ENCODE measurements around the gene EPHA3. TPM values are rescaled to one million over a fixed set of nuclear protein-coding genes. Genes with fewer than 3 reads are reported as not detected.

EPHA3 gene
- not detected for total RNA-seq

- peak within 1 kb of the TSS; percentile 59 for H3K4me3 Mint-ChIP-seq
- H3K27ac Mint-ChIP-seq = no peak within 1 kb of the TSS
- intact Hi-C loops (cut with micrococcal nuclease) = no loop called here
- ChIA-PET CTCF (no interaction called here), POLR2A (no interaction called here)
- peaks cover 15% of the 10 kb centered on the region for H3K27me3 Mint-ChIP-seq
- DNase-seq = peak; percentile 64
- H3K9me3 Mint-ChIP-seq = no peaks in the 10 kb centered on the region
- H3K36me3 Mint-ChIP-seq = no peaks in the 10 kb centered on the region
- peaks cover 17% of the 10 kb centered on the region for H3K4me1 Mint-ChIP-seq (ENCODE audit: low read depth)
Observed at GRCh38 chr3:89107461-89108290, at the start of gene EPHA3. Gene EPHA3 (plus strand): TSS chr3:89107621. CDS start chr3:89107749, 128 bp downstream.

- CTCF ChIA-PET = no interaction called here
- Mint-ChIP-seq H3K27ac (no peak overlapping the region), H3K27me3 (no peaks in the 10 kb centered on the region), H3K9me3 (peaks cover 2% of the 10 kb centered on the region), H3K4me1 (ENCODE audit: low read depth) (no peaks in the 10 kb centered on the region), H3K4me3 (no peak overlapping the region), H3K36me3 (no peaks in the 10 kb centered on the region)
- intact Hi-C loops (cut with micrococcal nuclease) = no loop called here
- POLR2A ChIA-PET = no interaction called here
- DNase-seq = no peak
Observed at GRCh38 chr3:89058371-89058770, 49.0 kb upstream of the EPHA3 start.

GRCh38 chr3:89059211-89059925 is 48.1 kb upstream of the EPHA3 start:
- intact Hi-C loops (cut with micrococcal nuclease) = no loop called here
- no peaks in the 10 kb centered on the region for H3K36me3 Mint-ChIP-seq
- no peak overlapping the region for H3K4me3 Mint-ChIP-seq
- no peaks in the 10 kb centered on the region for H3K9me3 Mint-ChIP-seq
- DNase-seq = no peak
- H3K4me1 Mint-ChIP-seq (ENCODE audit: low read depth) = no peaks in the 10 kb centered on the region
- CTCF ChIA-PET = no interaction called here
- no peak overlapping the region for H3K27ac Mint-ChIP-seq
- no peaks in the 10 kb centered on the region for H3K27me3 Mint-ChIP-seq
- POLR2A ChIA-PET = no interaction called here

DNA sequence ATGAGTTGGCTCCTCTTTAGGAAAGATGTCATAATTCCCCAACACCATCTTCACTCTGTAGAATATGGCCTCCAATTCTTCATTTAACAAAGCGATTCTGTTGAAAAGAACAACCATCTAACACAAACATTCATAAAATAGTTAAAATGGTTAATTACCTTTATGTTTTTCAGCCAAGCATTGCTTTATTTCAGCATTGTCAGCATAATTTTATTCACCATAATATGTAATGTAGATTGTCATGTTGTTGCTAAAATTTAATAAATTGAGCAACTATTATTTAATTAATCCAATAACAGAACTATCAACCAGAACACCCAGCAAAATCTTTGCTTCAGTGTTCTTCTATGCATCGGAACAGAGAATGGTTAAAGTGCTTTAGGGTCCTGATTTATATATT is 46.2 kb upstream of the EPHA3 start:
- CTCF ChIA-PET = no interaction called here
- intact Hi-C loops (cut with micrococcal nuclease) = no loop called here
- DNase-seq = no peak
- Mint-ChIP-seq H3K9me3 (no peaks in the 10 kb centered on the region), H3K4me3 (no peak overlapping the region), H3K4me1 (ENCODE audit: low read depth) (no peaks in the 10 kb centered on the region), H3K27ac (no peak overlapping the region), H3K27me3 (no peaks in the 10 kb centered on the region), H3K36me3 (no peaks in the 10 kb centered on the region)
- POLR2A ChIA-PET = no interaction called here

GRCh38 chr3:89067736-89068135 is 39.7 kb upstream of the EPHA3 start:
- Mint-ChIP-seq H3K4me3 (no peak overlapping the region), H3K27me3 (no peaks in the 10 kb centered on the region), H3K4me1 (ENCODE audit: low read depth) (no peaks in the 10 kb centered on the region), H3K36me3 (no peaks in the 10 kb centered on the region), H3K9me3 (no peaks in the 10 kb centered on the region), H3K27ac (no peak overlapping the region)
- DNase-seq = no peak
- intact Hi-C loops (cut with micrococcal nuclease) = no loop called here
- CTCF ChIA-PET = no interaction called here
- POLR2A ChIA-PET = no interaction called here

GRCh38 chr3:89072642-89073041 is 34.8 kb upstream of the EPHA3 start:
- H3K36me3 Mint-ChIP-seq = no peaks in the 10 kb centered on the region
- peaks cover 16% of the 10 kb centered on the region for H3K9me3 Mint-ChIP-seq
- no peaks in the 10 kb centered on the region for H3K4me1 Mint-ChIP-seq (ENCODE audit: low read depth)
- H3K27ac Mint-ChIP-seq = no peak overlapping the region
- H3K4me3 Mint-ChIP-seq = no peak overlapping the region
- CTCF ChIA-PET = no interaction called here
- DNase-seq = no peak
- no peaks in the 10 kb centered on the region for H3K27me3 Mint-ChIP-seq
- intact Hi-C loops (cut with micrococcal nuclease) = loop anchor here (5.0 kb wide), 1 partner anchor 355 kb away; no protein-coding TSS in a partner anchor
- POLR2A ChIA-PET = no interaction called here

GRCh38 chr3:89079944-89080343 is 27.5 kb upstream of the EPHA3 start:
- Mint-ChIP-seq H3K4me3 (no peak overlapping the region), H3K9me3 (peaks cover 8% of the 10 kb centered on the region), H3K4me1 (ENCODE audit: low read depth) (no peaks in the 10 kb centered on the region), H3K27me3 (no peaks in the 10 kb centered on the region), H3K36me3 (no peaks in the 10 kb centered on the region), H3K27ac (no peak overlapping the region)
- ChIA-PET POLR2A (no interaction called here), CTCF (no interaction called here)
- intact Hi-C loops (cut with micrococcal nuclease) = no loop called here
- DNase-seq = no peak

DNA sequence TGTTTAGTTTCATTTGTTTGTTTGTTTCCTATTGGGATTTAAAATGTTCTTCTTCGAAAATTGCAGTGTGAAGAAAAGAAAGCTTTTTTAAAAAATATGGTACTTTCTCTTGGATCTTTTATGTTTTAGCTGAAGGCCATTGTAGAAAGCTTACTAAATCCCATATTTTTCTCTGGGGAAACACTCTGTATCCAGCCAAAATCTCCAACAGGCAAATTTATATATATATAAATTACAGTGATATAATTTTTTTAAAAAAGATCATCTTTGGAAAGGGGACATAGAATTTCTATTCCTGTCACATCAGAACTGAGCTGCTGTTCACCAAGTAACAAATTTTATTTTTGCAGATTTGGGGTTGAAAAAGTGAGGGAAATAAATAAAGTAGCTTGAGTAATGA is 19.6 kb upstream of the EPHA3 start:
- no peaks in the 10 kb centered on the region for H3K9me3 Mint-ChIP-seq
- no peak overlapping the region for H3K27ac Mint-ChIP-seq
- intact Hi-C loops (cut with micrococcal nuclease) = no loop called here
- H3K36me3 Mint-ChIP-seq = no peaks in the 10 kb centered on the region
- DNase-seq = no peak
- H3K27me3 Mint-ChIP-seq = no peaks in the 10 kb centered on the region
- ChIA-PET CTCF (no interaction called here), POLR2A (no interaction called here)
- no peaks in the 10 kb centered on the region for H3K4me1 Mint-ChIP-seq (ENCODE audit: low read depth)
- no peak overlapping the region for H3K4me3 Mint-ChIP-seq

GRCh38 chr3:89098173-89098572 is 9.2 kb upstream of the EPHA3 start:
- Mint-ChIP-seq H3K9me3 (no peaks in the 10 kb centered on the region), H3K4me3 (no peak overlapping the region), H3K4me1 (ENCODE audit: low read depth) (no peaks in the 10 kb centered on the region), H3K36me3 (no peaks in the 10 kb centered on the region), H3K27me3 (no peaks in the 10 kb centered on the region), H3K27ac (no peak overlapping the region)
- intact Hi-C loops (cut with micrococcal nuclease) = no loop called here
- DNase-seq = no peak
- ChIA-PET CTCF (no interaction called here), POLR2A (no interaction called here)

GRCh38 chr3:89098964-89099585 is 8.3 kb upstream of the EPHA3 start:
- ChIA-PET POLR2A (no interaction called here), CTCF (interaction anchor here (0.7 to 1.1 kb wide), 2 partner anchors 12 to 880 kb away, joined by 3 to 4 read pairs; no protein-coding TSS in a partner anchor)
- Mint-ChIP-seq H3K27ac (no peak overlapping the region), H3K4me3 (no peak overlapping the region), H3K9me3 (no peaks in the 10 kb centered on the region), H3K27me3 (no peaks in the 10 kb centered on the region), H3K36me3 (no peaks in the 10 kb centered on the region), H3K4me1 (ENCODE audit: low read depth) (no peaks in the 10 kb centered on the region)
- intact Hi-C loops (cut with micrococcal nuclease) = loop anchor here (1.0 kb wide), 2 partner anchors 880 to 896 kb away; no protein-coding TSS in a partner anchor
- DNase-seq = peak; percentile 42

DNA sequence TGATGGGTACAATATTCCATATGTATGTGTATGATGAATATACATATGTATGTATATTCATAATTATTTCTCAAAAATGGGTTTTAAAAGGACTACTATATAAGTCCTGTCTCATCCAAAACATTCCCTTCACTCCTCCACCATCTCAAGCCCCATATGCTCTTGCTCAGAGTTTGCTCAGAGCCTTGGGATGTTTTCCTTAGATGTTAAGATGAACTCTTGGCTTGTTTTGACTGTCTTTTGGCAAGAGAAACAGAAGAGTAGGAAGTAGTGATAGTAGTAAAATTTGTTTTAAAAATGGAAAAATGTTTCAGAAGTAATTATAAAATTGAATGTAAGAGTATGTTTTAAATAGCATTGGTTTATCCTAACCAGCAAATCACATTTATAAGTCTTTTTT is 6.2 kb upstream of the EPHA3 start:
- DNase-seq = no peak
- POLR2A ChIA-PET = no interaction called here
- CTCF ChIA-PET = no interaction called here
- Mint-ChIP-seq H3K4me3 (no peak overlapping the region), H3K36me3 (no peaks in the 10 kb centered on the region), H3K27ac (no peak overlapping the region), H3K9me3 (no peaks in the 10 kb centered on the region), H3K27me3 (no peaks in the 10 kb centered on the region), H3K4me1 (ENCODE audit: low read depth) (no peaks in the 10 kb centered on the region)
- intact Hi-C loops (cut with micrococcal nuclease) = no loop called here

DNA sequence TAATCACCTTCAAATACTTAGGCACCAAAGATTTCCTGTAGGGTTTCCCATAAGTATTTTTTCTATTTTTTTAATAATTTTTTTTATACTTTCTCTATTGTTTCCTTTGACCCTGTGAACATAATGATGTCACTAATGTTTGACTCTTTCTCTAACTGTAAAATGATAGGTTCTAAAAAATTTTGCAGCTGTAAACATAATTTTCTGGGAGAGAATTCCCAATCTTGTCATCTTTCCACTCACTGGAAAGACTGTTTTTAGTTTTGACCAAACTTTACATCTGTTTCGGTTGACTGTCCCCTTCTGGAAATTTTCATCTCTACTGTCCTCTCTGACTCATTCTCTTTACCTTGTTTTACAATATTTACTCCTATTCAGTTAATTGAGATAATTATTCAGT is 5.5 kb upstream of the EPHA3 start:
- no peak overlapping the region for H3K27ac Mint-ChIP-seq
- H3K36me3 Mint-ChIP-seq = no peaks in the 10 kb centered on the region
- intact Hi-C loops (cut with micrococcal nuclease) = no loop called here
- H3K27me3 Mint-ChIP-seq = peaks cover 4% of the 10 kb centered on the region
- peaks cover 5% of the 10 kb centered on the region for H3K4me1 Mint-ChIP-seq (ENCODE audit: low read depth)
- DNase-seq = no peak
- H3K9me3 Mint-ChIP-seq = no peaks in the 10 kb centered on the region
- POLR2A ChIA-PET = no interaction called here
- CTCF ChIA-PET = no interaction called here
- no peak overlapping the region for H3K4me3 Mint-ChIP-seq

Data from activated CD4-positive, alpha-beta memory T cell treated with anti-CD3 and anti-CD28 coated beads for 36 hours (primary cell).